Fibroblast of skin of left biceps (primary cell): Measurements from ENCODE around the gene DCHS2.
A peak's percentile ranks its signal among the peaks of the same experiment; 100 is the strongest.

Experiments
- DNase-seq, 2 experiments: peaks; one replicate each; pipeline ENCODE4 v3.0.0-alpha.2; 2013; ENCODE audit warnings: low read depth in 2 of 2

DCHS2 gene

GRCh38 chr4:154384012-154384411 lies 107.6 kb downstream of the DCHS2 start:
- no peak for DNase-seq

GRCh38 chr4:154376486-154376885 lies 115.1 kb downstream of the DCHS2 start:
- no peak for DNase-seq

- no peak for DNase-seq
These were observed 123.5 kb downstream of the DCHS2 start for GRCh38 chr4:154368060-154368459.

GRCh38 chr4:154367659-154368058 lies 123.9 kb downstream of the DCHS2 start:
- DNase-seq, result no peak

GRCh38 chr4:154366956-154367355 lies 124.6 kb downstream of the DCHS2 start:
- no peak for DNase-seq

DNA sequence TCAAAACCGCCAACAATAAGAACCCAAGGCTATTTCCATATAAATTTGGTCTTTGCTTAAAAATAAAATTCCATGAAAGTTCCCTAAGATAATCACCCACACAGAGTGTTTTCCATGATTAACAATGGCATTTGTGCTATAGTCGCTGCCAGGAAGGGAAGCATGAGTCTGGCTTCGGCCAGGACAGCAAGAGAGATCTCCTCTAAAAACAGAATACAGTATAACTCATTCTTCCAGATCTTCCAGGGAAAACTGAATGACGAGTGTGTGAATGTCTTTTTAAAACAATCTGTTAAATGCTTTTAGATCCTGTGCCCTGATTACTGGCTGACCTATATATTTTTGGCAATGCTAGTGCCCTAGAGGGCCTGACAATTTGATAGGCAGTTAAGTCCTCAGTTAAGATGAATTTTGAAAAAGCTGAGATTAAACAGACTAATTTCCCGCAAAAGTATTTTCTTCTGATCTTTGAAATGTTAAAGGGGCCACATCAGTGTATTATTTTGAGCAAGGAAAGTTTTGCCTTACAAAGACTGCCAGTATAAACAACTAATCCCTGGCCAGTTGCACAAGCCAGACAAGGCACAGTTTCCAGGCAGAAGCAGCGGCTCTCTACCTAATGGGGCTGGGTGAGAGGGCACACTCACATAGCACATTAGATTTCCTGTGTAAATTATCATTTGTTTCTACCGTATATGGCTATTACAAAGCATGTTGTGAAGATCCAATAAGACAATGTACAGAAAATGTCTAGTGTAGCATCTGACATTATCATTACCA lies 127.3 kb downstream of the DCHS2 start:
- no peak for DNase-seq

DNA sequence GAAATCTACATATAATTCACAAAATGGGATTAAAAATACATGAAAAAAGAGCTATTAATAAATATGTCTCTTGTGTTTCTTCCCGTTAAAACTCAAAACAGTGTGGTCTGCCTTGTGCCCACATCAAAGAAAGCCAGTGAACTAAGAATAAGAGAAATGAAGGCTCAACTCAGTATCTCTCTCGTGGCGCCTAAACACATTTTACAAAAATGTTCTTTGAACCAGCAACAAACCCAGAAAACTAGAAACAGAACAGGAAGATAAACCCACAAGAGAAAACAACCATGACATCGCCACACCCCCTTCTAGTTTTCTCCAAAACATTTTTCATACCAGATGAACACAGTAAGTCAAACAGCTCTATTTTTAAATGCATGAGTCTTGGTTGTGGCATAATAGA lies 130.1 kb downstream of the DCHS2 start:
- DNase-seq, result no peak

- no peak for DNase-seq
These were observed 131.1 kb downstream of the DCHS2 start for GRCh38 chr4:154360491-154360890.

DNA sequence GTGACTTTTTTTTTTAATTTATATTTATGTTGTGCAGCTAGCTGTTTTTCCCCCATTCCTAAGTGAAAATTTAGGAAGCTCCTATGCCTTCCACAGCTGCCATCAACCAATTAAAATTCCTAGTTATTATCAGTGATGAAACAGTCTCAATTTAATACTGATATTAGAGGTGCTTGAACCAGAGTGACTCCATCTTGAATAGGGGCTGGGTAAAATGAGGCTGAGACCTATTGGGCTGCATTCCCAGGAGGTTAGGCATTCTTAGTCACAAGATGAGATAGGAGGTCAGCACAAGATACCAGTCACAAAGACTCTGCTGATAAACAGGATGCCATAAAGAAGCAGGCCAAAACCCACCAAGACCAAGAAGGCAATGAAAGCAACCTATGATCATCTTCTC lies 136.7 kb downstream of the DCHS2 start:
- no peak for DNase-seq

GRCh38 chr4:154349829-154350228 lies 141.8 kb downstream of the DCHS2 start:
- no peak for DNase-seq

- no peak for DNase-seq
These were observed 142.9 kb downstream of the DCHS2 start for GRCh38 chr4:154348657-154349056.

DNA sequence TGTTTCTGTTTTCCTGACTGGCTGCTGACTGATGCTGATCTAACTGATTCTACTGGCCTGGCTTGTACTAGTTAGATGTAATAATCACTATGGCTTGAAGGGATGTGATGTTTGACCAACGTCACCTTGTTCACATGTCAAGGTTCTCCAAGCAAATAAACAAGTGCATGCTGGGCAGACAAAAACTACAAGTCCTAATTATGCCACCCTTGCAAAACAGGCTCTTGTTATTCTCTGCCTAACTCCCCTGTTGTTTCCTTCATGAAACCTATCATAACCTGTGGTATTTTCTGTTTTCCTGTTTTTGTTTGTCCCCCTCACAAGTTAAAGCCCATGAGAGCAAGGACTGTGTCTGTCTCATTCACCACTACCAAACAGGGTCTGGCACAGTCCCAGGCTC lies 146.2 kb downstream of the DCHS2 start:
- no peak for DNase-seq

DNA sequence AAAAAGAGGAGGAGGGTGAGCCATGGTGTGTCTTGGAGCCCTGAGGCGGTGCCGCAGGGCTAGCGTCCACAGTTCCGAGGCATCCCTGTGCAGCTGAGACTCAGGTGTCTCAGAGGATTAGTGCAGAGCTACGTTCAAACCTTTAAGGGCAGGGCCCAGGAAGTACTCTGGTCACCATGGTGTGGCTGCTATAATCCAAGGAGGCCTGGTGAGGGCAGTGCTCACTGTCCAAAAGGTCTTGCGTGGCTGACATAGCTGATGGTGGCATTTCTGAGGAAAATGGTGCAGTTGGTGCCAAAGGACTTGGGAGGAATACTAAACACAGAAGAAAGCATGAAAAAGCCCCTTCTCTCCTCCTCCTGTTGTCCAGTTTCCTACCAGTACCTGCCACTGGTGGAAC lies 146.9 kb downstream of the DCHS2 start:
- DNase-seq, result no peak

DNA sequence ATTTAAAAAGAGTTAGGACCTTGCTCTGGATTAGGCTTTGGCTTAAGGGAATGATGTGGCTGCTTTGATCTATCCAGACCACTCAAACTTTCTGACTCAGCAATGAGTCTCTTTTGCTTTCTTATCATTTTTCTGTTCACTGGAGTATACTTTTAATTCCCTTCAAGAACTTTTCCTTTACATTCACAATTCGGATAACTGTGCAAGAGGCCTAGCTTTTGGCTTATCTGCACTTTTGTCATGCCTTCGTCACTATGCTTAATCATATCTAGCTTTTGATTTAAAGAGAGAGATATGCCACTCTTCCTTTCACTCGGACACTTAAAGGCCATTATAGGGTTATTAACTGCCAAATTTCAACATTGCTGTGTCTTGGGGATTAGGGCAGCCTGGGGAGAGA lies 147.9 kb downstream of the DCHS2 start:
- no peak for DNase-seq

- no peak for DNase-seq
These were observed 150.2 kb downstream of the DCHS2 start for GRCh38 chr4:154341448-154341847.

DNA sequence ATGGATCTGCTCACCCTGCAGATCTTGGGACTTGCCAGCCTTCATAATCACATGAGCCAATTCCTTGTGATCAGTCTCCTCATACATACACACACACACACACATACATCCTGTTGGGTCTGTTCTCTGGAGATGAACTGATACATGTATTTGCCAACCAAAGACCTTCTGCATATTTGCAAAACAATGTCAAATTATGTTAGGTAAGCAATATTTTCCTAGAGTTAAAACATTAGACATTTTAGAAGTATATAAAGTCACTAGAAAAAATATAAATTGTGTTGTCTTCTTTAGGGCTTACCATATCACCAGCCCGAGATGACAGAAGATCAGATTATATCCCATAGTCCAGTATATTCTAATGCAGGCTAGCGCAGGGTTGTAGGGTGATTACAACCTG lies 156.0 kb downstream of the DCHS2 start:
- no peak for DNase-seq

- no peak for DNase-seq
These were observed 158.7 kb downstream of the DCHS2 start for GRCh38 chr4:154332681-154333421.

GRCh38 chr4:154329939-154330338 lies 161.7 kb downstream of the DCHS2 start:
- peak; percentile 68 to 76 for DNase-seq

- peak in 1 of 2 experiments; percentile 6 for DNase-seq
These were observed 162.2 kb downstream of the DCHS2 start for GRCh38 chr4:154329268-154329868.

DNA sequence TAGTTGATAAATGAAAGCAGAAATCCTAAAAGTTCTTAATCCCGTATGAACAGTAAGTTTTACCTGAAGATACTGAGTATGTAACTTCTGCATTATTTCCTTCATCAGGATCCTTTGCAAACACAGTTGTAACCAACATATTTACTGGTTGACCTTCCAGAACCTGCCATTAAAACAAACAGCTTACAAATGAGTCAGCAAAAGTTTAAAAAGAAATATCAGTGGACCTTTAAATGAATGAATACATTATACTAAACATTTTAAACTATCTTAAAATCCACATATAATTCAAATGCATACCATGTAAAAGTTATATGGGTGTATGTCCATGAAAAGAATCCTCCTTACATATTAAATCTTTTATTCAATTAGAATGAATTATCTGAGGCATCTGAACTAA lies 163.6 kb downstream of the DCHS2 start:
- DNase-seq, result no peak

DNA sequence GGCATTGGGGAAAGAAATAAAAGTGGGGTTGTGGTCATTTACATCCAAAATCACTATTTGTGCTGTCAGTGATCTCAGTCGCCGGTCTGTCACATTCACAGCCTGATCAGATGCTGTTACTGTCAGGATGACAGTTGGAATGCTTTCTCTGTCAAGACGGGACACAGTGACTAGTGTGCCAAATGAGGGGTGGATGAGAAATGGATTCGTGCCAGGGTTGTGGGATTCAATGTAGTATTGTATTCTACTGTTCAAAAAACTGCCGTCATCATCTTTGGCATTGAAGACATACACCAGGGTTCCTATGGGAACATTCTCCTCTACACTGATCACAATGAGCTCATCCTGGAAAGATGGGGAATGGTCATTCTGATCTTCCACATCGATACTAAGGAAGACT lies 171.1 kb downstream of the DCHS2 start:
- no peak for DNase-seq

- DNase-seq, result no peak
These were observed 171.9 kb downstream of the DCHS2 start for GRCh38 chr4:154319736-154320135.
